Epidermal melanocyte (primary cell): Measurements from ENCODE around the gene PBRM1.

Experiments used
- DNase-seq: peaks from one replicate; pipeline ENCODE4 v3.0.0; 2011; ENCODE audit warnings: low spot score; ENCODE audit not compliant: insufficient read length

PBRM1 gene

DNA sequence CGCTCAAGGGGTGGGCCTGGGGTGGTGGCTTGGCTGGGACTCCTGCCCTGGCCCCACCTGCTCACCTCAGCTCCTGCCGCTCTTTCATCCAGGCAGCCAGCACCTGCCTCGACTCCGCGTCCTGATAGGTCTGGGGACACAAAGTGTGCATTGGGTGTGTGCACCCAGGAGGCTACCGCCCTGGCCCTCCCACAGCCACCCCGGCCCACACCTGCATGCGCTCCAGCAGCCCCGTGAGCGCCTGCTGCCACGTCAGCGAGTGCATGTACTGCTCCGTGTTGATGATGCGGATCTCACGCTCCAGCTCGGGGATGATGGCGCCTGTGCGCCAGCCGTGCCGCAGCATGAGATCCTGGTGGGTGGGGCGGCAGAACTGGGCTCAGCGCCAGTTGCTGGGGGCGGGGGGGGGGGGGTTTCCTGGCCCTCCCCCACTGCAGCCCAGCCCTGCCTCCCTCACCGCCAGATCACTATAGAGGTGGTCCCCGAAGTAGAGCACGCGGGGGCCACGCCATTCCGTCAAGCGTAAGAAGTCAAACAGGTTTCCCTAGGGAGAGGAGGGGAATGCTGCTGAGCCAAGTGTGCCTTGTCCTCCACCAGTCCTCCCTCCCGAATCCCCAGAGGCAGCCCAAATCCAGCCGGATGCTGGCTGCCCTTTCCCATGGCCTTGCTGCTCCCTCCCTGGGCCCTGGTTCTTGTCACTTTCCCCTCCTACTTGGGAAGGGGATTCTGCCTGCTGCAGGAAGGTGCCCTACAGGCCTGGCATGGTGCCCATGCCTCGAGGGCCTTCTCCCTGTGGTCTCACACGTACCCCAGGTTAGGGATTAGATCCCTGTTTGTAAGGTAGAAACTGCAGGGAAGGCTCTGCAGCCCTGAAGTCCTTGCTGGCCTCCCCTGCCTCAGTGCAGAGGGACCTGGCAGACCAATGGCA lies 160.7 kb downstream of the PBRM1 start:
- peak; percentile 15 for DNase-seq

DNA sequence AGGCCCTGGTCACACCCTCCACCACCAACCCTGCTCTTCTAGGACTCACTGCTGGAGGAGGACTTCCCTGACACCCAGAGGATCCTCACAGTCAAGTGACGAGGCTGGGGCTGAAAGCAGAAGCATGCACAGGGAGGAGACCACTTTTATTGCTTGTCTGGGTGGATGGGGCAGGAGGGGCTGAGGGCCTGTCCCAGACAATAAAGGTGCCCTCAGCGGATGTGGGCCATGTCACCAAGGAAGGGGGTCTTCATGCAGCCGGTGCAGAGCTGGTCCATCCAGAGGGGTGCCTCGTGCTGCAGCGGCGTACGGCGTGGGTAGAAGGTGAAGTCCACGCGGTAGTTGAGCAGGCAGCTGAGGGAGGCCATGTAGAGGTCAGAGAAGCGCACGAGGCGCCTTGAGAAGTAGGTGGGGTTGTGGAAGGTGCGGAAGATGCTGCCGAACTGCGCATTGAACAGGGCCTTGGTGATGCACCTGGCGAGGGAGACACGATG lies 161.4 kb downstream of the PBRM1 start:
- peak; percentile 5 for DNase-seq

DNA sequence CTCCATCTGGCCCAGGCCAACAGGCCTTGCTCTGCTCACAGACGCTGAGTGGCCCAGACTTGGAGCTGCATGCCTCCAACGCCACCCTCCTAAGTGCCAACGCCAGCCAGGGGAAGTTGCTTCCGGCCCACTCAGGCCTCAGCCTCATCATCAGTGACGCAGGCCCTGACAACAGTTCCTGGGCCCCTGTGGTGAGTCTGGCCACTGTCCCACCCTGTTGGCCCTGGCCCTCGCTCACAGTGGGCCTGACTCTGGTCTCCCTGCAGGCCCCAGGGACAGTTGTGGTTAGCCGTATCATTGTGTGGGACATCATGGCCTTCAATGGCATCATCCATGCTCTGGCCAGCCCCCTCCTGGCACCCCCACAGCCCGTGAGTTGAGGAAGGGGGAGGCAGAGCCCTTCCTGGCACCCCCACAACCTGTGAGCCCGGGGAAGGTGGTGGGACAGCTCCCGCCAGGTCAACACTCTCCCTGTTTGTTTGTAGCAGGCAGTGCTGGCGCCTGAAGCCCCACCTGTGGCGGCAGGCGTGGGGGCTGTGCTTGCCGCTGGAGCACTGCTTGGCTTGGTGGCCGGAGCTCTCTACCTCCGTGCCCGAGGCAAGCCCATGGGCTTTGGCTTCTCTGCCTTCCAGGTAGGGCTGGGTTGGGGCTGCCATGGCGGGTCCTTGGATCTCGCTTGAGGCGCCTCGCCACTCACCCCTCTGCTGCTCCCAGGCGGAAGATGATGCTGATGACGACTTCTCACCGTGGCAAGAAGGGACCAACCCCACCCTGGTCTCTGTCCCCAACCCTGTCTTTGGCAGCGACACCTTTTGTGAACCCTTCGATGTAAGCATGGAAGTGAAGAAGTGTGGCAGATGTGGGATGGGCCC lies 162.1 kb downstream of the PBRM1 start:
- DNase-seq = peak; percentile 7

DNA sequence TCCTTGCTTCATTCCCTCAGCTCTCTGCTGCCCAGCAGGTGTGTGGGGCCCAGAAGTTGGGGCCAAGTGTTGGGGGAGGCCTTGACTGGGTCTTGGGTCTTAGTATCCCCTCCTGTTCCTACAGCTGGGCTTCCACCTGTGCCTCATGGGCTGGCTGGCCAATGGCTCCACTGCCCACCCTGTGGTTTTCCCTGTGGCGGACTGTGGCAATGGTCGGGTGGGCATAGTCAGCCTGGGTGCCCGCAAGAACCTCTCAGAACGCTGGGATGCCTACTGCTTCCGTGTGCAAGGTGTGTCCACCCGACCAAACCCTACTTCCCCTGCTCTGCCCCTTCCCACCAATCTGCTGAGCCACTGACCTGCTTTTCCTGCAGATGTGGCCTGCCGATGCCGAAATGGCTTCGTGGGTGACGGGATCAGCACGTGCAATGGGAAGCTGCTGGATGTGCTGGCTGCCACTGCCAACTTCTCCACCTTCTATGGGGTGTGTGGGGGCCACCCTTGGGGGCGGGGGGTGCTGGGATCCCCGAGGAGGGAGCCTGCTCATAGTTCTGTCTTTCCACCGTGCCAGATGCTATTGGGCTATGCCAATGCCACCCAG lies 163.0 kb downstream of the PBRM1 start:
- no peak for DNase-seq

DNA sequence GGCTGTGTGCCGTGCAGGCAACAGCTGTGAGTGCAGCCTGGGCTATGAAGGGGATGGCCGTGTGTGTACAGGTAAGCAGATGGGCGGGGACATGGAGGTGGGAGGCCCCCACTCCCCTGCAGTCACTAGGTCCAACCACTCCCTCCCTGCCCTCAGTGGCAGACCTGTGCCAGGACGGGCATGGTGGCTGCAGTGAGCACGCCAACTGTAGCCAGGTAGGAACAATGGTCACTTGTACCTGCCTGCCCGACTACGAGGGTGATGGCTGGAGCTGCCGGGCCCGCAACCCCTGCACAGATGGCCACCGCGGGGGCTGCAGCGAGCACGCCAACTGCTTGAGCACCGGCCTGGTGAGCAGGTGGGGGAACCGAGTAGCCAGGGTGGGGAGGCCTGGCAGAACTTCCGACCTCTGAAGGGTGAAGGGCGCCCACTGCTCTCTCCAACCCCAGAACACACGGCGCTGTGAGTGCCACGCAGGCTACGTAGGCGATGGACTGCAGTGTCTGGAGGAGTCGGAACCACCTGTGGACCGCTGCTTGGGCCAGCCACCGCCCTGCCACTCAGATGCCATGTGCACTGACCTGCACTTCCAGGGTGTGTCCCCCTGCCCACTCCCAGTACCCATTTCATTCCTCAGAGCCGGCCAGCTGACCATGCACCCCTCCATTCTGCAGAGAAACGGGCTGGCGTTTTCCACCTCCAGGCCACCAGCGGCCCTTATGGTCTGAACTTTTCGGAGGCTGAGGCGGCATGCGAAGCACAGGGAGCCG lies 163.6 kb downstream of the PBRM1 start:
- no peak for DNase-seq

DNA sequence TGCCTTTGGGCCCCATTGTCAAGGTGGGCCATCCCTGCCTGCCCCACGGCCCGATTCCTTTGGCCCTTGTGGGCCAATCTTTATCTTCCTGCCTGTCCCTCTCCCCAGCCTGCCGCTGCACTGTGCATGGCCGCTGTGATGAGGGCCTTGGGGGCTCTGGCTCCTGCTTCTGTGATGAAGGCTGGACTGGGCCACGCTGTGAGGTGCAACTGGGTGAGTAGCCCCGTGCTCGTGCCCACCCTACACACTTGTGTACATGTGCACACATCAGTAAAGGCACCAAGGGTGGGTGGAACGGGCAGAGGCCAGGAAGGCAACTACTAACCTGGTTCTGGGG lies 164.3 kb downstream of the PBRM1 start:
- DNase-seq = no peak

GRCh38 chr3:52520716-52521487 lies 164.8 kb downstream of the PBRM1 start:
- DNase-seq = no peak

GRCh38 chr3:52520141-52520667 lies 165.5 kb downstream of the PBRM1 start:
- DNase-seq = no peak

DNA sequence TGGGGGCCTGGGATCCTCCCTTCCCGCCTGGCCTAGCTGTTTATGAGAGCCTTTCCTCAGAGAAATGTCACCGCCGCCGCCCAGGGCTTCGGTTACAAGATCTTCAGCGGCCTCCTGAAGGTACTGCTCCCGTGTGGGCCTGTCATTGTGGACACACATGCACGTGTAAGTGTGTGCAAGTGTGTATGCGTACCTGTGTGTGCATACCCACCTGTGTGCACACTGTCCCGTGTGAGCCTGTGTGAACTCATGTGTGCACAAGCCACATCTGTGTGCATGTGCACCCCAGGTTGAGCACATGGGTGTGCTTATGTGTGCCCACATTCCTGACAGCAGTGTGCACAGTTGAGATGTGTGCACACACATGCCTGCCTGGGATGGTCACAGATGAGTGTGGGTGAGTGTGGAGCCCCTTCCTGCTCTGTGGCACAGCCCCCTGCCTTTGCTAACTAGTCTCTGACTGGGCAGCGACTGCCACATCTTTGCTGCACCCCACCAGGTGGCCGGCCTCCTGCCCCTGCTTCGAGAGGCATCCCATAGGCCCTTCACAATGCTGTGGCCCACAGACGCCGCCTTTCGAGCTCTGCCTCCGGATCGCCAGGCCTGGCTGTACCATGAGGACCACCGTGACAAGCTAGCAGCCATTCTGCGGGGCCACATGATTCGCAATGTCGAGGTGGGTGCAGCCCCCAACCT lies 166.1 kb downstream of the PBRM1 start:
- DNase-seq = no peak

DNA sequence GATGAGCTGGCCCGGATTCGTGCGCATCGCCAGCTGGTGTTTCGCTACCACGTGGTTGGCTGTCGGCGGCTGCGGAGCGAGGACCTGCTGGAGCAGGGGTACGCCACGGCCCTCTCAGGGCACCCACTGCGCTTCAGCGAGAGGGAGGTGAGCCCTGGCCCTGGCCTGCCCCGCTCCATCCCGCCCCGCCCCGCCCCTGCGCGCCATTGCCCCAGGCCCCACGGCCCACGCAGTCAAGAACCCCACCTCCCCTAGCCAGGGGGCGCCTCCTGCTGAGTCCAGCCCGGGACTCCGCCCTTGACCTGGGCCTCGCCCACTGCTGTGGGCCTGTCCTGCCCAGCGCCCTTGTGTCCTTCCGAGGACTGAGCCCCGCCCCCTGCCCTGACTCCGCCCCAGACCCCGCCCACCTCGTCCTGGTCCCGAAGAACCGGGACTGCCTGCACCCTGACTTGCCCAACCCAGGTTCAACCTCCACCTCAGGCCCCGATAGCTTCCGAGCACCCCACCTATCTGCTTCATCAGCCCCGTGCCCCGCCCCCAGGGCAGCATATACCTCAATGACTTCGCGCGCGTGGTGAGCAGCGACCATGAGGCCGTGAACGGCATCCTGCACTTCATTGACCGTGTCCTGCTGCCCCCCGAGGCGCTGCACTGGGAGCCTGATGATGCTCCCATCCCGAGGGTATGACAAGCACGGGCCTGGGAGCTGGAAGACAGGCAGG lies 166.8 kb downstream of the PBRM1 start:
- no peak for DNase-seq

DNA sequence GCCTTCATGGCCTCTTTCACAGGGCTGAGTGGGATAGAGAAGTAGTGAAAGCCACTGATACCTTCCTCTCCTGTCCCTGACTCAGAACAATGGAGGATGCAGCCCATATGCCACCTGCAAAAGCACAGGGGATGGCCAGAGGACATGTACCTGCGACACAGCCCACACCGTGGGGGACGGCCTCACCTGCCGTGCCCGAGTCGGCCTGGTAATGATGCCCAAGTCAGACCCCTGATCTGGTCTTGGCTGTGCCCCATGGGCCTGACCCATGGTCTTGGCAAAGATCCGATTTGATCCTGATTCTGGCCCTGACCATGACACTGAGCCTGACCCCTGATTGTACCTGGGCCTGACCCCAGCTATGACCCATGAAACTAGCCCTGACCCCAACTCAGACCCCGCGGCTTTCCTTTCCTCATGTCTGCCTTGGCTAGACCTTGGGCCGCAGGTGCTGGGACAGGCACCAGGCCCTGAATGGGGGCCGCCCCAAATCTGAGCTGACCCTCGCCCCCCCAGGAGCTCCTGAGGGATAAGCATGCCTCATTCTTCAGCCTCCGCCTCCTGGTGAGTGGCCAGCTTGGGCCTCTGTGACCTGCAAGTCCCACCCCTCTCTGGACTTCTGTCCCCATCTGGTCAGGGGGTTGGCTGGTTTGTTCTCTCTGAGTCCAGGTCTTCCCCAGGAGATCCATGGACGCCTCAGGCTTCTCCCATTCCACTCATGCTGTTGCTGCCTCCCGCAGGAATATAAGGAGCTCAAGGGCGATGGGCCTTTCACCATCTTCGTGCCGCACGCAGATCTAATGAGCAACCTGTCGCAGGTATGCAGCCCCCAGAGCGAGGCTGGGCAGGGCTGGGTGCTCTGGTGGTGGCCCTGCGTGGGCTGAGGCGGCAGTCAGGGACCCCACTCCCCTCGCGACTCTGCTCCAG lies 167.7 kb downstream of the PBRM1 start:
- no peak for DNase-seq

DNA sequence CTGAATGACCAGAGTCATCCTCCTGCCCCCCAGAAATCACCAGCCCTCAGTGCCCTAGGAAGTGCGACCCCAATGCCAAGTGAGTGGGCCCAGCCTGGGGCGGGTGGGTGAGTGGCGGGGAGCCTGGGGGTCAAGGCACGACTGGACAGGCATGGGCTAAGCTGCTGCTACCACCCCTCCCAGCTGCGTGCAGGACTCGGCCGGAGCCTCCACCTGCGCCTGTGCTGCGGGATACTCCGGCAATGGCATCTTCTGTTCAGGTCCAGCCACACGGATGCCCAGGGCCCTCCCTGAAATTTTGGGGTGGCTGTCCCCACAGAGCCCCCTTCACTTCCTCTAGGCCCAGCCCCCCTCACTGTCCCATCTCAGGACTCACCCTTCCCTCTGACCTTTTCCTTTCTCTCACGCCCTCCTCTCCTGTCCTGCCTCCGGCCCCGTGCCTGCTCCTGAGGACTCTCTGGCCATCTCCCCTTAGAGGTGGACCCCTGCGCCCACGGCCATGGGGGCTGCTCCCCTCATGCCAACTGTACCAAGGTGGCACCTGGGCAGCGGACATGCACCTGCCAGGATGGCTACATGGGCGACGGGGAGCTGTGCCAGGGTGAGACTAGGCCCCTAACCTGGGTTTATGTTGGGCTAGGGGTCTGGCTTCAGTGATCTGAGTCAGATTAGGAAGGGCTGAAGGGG lies 169.1 kb downstream of the PBRM1 start:
- DNase-seq = no peak

GRCh38 chr3:52515192-52515591 lies 170.5 kb downstream of the PBRM1 start:
- no peak for DNase-seq

- DNase-seq = no peak
These were observed 171.1 kb downstream of the PBRM1 start for GRCh38 chr3:52514576-52514975.

- DNase-seq = no peak
These were observed 172.4 kb downstream of the PBRM1 start for GRCh38 chr3:52513281-52513680.

DNA sequence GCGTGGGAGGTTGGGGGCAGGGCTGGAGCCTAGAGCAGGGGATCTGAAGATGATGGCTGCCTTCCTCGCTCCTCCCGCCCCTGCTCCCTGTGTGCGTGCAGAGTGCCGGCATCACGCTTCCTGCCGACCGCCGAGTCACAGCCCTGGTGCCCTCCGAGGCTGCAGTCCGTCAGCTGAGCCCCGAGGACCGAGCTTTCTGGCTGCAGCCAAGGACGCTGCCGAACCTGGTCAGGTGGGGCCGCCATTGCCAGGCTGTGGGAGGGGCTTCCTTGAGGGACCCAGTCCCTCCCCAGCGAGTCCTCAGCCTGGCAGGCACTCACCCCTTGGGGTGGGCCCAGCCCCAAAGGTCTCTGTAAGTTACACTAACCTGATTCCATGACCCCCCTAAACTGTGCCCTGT lies 173.0 kb downstream of the PBRM1 start:
- no peak for DNase-seq

- DNase-seq = no peak
These were observed 173.6 kb downstream of the PBRM1 start for GRCh38 chr3:52512105-52512504.
